Loucy (cell line): ENCODE data around the gene PLPP3.

Experiments
- CTCF ChIP-seq: fragments of 200-600 bp; sonication (generic); conservative IDR thresholded peaks from 2 replicates; pipeline ENCODE4 v1.5.1; 2014; ENCODE audit warnings: mild to moderate bottlenecking, antibody characterized with exemption, low read length
- EZH2phosphoT487 ChIP-seq: fragments of 200-600 bp; IDR thresholded peaks from 2 replicates; pipeline ENCODE4 v1.6.1; 2018; ENCODE audit warnings: antibody characterized with exemption, mild to moderate bottlenecking, moderate library complexity, borderline replicate concordance

- no peak for TF ChIP-seq CTCF
- no peak for TF ChIP-seq EZH2phosphoT487
These were observed 26.3 kb downstream of the PLPP3 start for GRCh38 chr1:56553046-56553445.
